Measurements from ENCODE around the gene AMFR.

The AMFR gene

GRCh38 chr16:56425439-56425832 is at the start of gene AMFR:
Gene AMFR, minus strand, starts transcription at chr16:56425545. Its CDS starts 218 bp downstream, at chr16:56425327.
- intact Hi-C loops (cut with DNase I): no loop called here
- peak in 38 of 42 donors; percentile 28 to 82 (median 64) for DNase-seq

- DNase-seq: no peak
- intact Hi-C loops (cut with DNase I): no loop called here
Measured at GRCh38 chr16:56470666-56471065, 45.3 kb upstream of the AMFR start.

- no peak for DNase-seq
- intact Hi-C loops (cut with DNase I): no loop called here
Measured at GRCh38 chr16:56470232-56470631, 44.9 kb upstream of the AMFR start.

- intact Hi-C loops (cut with DNase I): no loop called here
- DNase-seq: peak in 1 of 42 donors; percentile 21
Measured at GRCh38 chr16:56469748-56470147, 44.4 kb upstream of the AMFR start.

- intact Hi-C loops (cut with DNase I): no loop called here
Measured at GRCh38 chr16:56468800-56469199, 43.5 kb upstream of the AMFR start.

GRCh38 chr16:56466344-56466743 is 41.0 kb upstream of the AMFR start:
- no peak for DNase-seq
- intact Hi-C loops (cut with DNase I): no loop called here

More at GRCh38 chr16:56468800-56469199, 43.5 kb upstream of the AMFR start:
- DNase-seq: no peak

GRCh38 chr16:56463153-56463552 is 37.8 kb upstream of the AMFR start:
- no peak for DNase-seq
- intact Hi-C loops (cut with DNase I): no loop called here

GRCh38 chr16:56462064-56462796 is 36.9 kb upstream of the AMFR start:
- intact Hi-C loops (cut with DNase I): no loop called here
- DNase-seq: no peak

GRCh38 chr16:56460101-56460500 is 34.8 kb upstream of the AMFR start:
- peak in 4 of 42 donors; percentile 11 to 36 (median 29) for DNase-seq
- intact Hi-C loops (cut with DNase I): no loop called here

GRCh38 chr16:56457927-56458470 is 32.7 kb upstream of the AMFR start:
- no peak for DNase-seq
- intact Hi-C loops (cut with DNase I): no loop called here

- peak in 4 of 42 donors; percentile 5 to 42 (median 14) for DNase-seq
- intact Hi-C loops (cut with DNase I): no loop called here
Measured at GRCh38 chr16:56451753-56452689, 26.7 kb upstream of the AMFR start.

GRCh38 chr16:56450986-56451752 is 25.8 kb upstream of the AMFR start, which contains the start of the genes NUDT21 and OGFOD1:
Gene NUDT21, minus strand, starts transcription at chr16:56451332. Its CDS starts 130 bp downstream, at chr16:56451202.
Gene OGFOD1, plus strand, starts transcription at chr16:56451554. Its CDS starts 59 bp downstream, at chr16:56451613.
- intact Hi-C loops (cut with DNase I): no loop called here
- DNase-seq: peak; percentile 89 to 100 (median 97)

GRCh38 chr16:56450275-56450985 is 25.1 kb upstream of the AMFR start:
- intact Hi-C loops (cut with DNase I): no loop called here
- peak in 4 of 42 donors; percentile 20 to 32 (median 24) for DNase-seq

- no peak for DNase-seq
Measured at GRCh38 chr16:56448005-56448404, 22.7 kb upstream of the AMFR start.

GRCh38 chr16:56447286-56447685 is 21.9 kb upstream of the AMFR start:
- intact Hi-C loops (cut with DNase I): no loop called here
- DNase-seq: no peak

More at GRCh38 chr16:56448005-56448404, 22.7 kb upstream of the AMFR start:
- intact Hi-C loops (cut with DNase I): no loop called here

- DNase-seq: no peak
- intact Hi-C loops (cut with DNase I): no loop called here
Measured at GRCh38 chr16:56438038-56438437, 12.7 kb upstream of the AMFR start.

GRCh38 chr16:56436258-56436657 is 10.9 kb upstream of the AMFR start:
- no peak for DNase-seq
- intact Hi-C loops (cut with DNase I): no loop called here

- no peak for DNase-seq
- intact Hi-C loops (cut with DNase I): no loop called here
Measured at GRCh38 chr16:56428091-56428490, 2.7 kb upstream of the AMFR start.
